Activated T-cell treated with anti-CD3 and anti-CD28 coated beads, Interleukin-2, amount 50 U/mL, for 72 hours (primary cell): ENCODE measurements around the gene UBE4B. TPM values are rescaled to one million over a fixed set of nuclear protein-coding genes. Genes with fewer than 3 reads are reported as not detected.
"Not testable (repeated sequence)": the region's sequence is repeated elsewhere in the genome, so short reads cannot be mapped to it uniquely, and the experiment has no call there.

Source experiments
- ATAC-seq, 2 donors: fragments of 150-1000 bp; cut with Tn5 transposase; replicated peaks in 1 of 2; 2 replicates each; pipeline ENCODE4 v1.10.0; 2021; ENCODE audit warnings: moderate library complexity in 2 of 2, mild to moderate bottlenecking in 1 of 2
- DNase-seq, 2 donors: peaks; one replicate each; pipeline ENCODE4 v3.0.0; 2021 to 2022; ENCODE audit warnings: mixed read lengths in 1 of 2
- H3K27ac Mint-ChIP-seq: one replicate; pipeline ENCODE4 v1.8.0; 2022; ENCODE audit warnings: mild to moderate bottlenecking, moderate library complexity, mixed read lengths
- H3K27me3 Mint-ChIP-seq: one replicate; pipeline ENCODE4 v1.8.0; 2022; ENCODE audit warnings: low read depth, mixed read lengths
- H3K36me3 Mint-ChIP-seq, 2 donors: one replicate each; pipeline ENCODE4 v1.8.0; 2022; ENCODE audit warnings: mixed read lengths in 2 of 2, mild to moderate bottlenecking in 1 of 2; ENCODE audit not compliant: insufficient read depth in 2 of 2
- H3K4me1 Mint-ChIP-seq: one replicate; pipeline ENCODE4 v1.8.0; 2022; ENCODE audit warnings: low read depth, mixed read lengths
- H3K4me3 Mint-ChIP-seq, 2 donors: one replicate each; pipeline ENCODE4 v1.8.0; 2022; ENCODE audit warnings: mild to moderate bottlenecking in 2 of 2, mixed read lengths in 2 of 2, moderate library complexity in 2 of 2
- H3K9me3 Mint-ChIP-seq, 2 donors: one replicate each; pipeline ENCODE4 v1.8.0; 2022; ENCODE audit warnings: mixed read lengths in 2 of 2
- total RNA-seq, 2 donors: library from RNA; stranded (reverse); gene quantifications; one replicate each; pipeline ENCODE4 v1.2.3, GENCODE V29; 2022

The UBE4B gene
- total RNA-seq, 2 donors from 2014 or later: 24.7 to 25.6 TPM

DNA sequence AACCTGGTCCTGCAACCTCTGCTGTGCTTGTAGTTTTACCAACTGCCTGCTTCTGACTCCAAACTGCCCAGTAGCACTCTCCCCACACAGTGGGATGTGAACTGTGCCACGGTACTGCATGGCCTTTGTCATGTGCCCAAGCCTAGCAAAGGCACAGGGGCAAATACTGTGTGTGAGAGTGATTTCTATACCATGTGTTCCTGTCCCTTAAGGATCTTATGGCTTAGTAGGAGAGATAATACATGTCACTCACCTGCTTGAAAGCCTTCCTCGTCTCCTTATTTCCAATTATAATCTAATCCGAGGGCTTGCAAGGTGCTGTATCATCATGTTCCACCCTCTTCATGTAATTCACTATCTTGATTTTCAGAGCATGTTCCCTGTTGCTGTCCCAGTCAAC lies 51.3 kb downstream of the UBE4B start:
- Mint-ChIP-seq H3K4me3 (no peak overlapping the region), H3K27me3 (no peaks in the 10 kb centered on the region), H3K27ac (no peak overlapping the region), H3K36me3 (peaks cover 2 to 3% of the 10 kb centered on the region in 2 donors), H3K9me3 (no peaks in the 10 kb centered on the region), H3K4me1 (no peaks in the 10 kb centered on the region)
- no peak for DNase-seq
- ATAC-seq: no peak

DNA sequence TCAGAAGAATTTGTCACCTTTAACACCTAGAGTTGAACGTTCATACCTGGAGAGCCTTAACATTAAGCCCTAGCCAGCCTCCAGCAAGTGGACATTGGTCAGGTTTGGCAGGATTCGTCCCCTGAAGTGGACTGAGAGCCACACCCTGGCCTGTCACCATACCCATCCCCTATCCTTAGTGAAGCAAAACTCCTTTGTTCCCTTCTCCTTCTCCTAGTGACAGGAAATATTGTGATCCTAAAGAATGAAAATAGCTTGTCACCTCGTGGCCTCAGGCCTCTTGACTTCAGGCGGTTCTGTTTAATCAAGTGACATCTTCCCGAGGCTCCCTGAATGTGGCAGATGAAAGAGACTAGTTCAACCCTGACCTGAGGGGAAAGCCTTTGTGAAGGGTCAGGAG lies 52.3 kb downstream of the UBE4B start:
- peaks cover 2 to 3% of the 10 kb centered on the region in 2 donors for H3K36me3 Mint-ChIP-seq
- no peaks in the 10 kb centered on the region for H3K4me1 Mint-ChIP-seq
- H3K9me3 Mint-ChIP-seq: no peaks in the 10 kb centered on the region

DNA sequence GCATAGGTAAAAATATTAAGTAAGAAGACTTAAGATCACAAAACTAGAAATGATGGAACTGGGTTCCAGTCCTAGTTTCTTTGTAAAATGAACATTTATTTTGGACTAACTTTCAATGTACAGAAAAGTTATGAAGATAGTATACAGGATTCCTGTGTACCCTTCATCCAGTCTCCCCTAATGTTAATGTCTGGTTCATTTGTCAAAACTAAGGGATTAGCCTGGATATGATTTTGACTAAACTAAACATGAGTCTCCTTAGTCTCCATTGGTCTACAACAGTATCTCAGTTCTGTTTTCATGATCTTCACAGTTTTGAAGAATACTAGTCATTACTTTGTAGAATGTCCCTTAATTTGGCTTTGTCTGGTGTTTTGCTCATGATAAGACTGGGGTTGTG lies 54.5 kb downstream of the UBE4B start:
- Mint-ChIP-seq H3K36me3 (no peaks in the 10 kb centered on the region), H3K9me3 (no peaks in the 10 kb centered on the region), H3K27me3 (no peaks in the 10 kb centered on the region), H3K4me1 (no peaks in the 10 kb centered on the region), H3K27ac (no peak overlapping the region), H3K4me3 (no peak overlapping the region)
- DNase-seq (no peak), ATAC-seq (no peak)

More for the DNA sequence above, 52.3 kb downstream of the UBE4B start:
- Mint-ChIP-seq H3K27me3 (no peaks in the 10 kb centered on the region), H3K4me3 (no peak overlapping the region), H3K27ac (no peak overlapping the region)
- no peak for ATAC-seq
- no peak for DNase-seq

DNA sequence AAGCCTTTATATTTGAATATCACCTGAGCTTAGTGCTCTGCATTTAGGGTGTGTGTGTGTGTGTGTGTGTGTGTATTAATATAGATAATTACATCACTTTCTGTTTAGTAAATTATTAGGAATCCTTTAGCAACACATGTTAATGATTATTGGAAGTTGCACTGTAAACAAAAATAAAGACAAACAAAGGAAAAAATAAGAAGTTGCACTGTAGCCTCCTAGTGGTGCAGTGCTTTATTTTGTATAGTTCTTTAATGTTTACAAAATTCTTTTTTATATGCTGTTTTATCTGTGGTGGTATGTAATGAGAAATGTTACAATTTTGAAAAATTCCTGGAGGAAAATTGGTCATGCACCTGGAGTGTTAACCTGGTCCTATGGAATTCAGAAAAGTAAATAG lies 69.2 kb downstream of the UBE4B start:
- Mint-ChIP-seq H3K27ac (no peak overlapping the region), H3K9me3 (no peaks in the 10 kb centered on the region), H3K4me3 (no peak overlapping the region), H3K36me3 (peaks cover 4 to 13% of the 10 kb centered on the region in 2 donors), H3K27me3 (no peaks in the 10 kb centered on the region), H3K4me1 (no peaks in the 10 kb centered on the region)
- DNase-seq (no peak), ATAC-seq (no peak)

GRCh38 chr1:10103193-10103592 lies 70.4 kb downstream of the UBE4B start:
- Mint-ChIP-seq H3K9me3 (no peaks in the 10 kb centered on the region), H3K36me3 (peaks cover 6 to 10% of the 10 kb centered on the region in 2 donors), H3K27ac (no peak overlapping the region), H3K4me3 (no peak overlapping the region), H3K4me1 (no peaks in the 10 kb centered on the region), H3K27me3 (no peaks in the 10 kb centered on the region)
- DNase-seq: no peak
- ATAC-seq: no peak

DNA sequence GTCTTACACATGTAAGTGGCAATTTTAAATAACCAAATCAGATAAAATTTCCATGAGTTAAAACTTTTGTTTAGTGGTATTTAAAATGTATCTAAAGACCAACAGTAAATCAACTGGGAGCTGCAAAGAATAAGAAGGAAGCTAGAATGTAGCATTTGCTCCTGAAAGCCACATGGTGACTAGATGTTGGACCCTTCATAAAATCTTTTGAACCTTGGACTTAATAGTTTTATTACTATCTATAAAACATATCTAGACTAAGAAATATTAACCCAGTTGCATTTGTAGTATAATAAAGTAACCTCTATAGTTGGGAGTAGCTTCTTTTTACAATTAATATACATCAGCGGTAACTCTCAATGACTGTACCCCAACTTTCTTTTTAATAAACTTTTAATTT lies 72.1 kb downstream of the UBE4B start:
- Mint-ChIP-seq H3K4me3 (no peak overlapping the region), H3K27me3 (no peaks in the 10 kb centered on the region), H3K4me1 (no peaks in the 10 kb centered on the region), H3K36me3 (peaks cover 3 to 7% of the 10 kb centered on the region in 2 donors), H3K27ac (no peak overlapping the region), H3K9me3 (no peaks in the 10 kb centered on the region)
- no peak for ATAC-seq
- DNase-seq: no peak

GRCh38 chr1:10105484-10105883 lies 72.7 kb downstream of the UBE4B start:
- H3K27ac Mint-ChIP-seq: no peak overlapping the region

GRCh38 chr1:10106241-10106640 lies 73.5 kb downstream of the UBE4B start:
- DNase-seq (no peak), ATAC-seq (no peak)
- Mint-ChIP-seq H3K4me3 (no peak overlapping the region), H3K4me1 (no peaks in the 10 kb centered on the region), H3K27ac (no peak overlapping the region), H3K27me3 (no peaks in the 10 kb centered on the region), H3K36me3 (peaks cover 3 to 10% of the 10 kb centered on the region in 2 donors), H3K9me3 (no peaks in the 10 kb centered on the region)

More at GRCh38 chr1:10105484-10105883, 72.7 kb downstream of the UBE4B start:
- no peak overlapping the region for H3K4me3 Mint-ChIP-seq
- H3K27me3 Mint-ChIP-seq: no peaks in the 10 kb centered on the region
- no peaks in the 10 kb centered on the region for H3K4me1 Mint-ChIP-seq
- H3K36me3 Mint-ChIP-seq: peaks cover 3 to 7% of the 10 kb centered on the region in 2 donors
- no peaks in the 10 kb centered on the region for H3K9me3 Mint-ChIP-seq
- ATAC-seq: no peak
- no peak for DNase-seq

GRCh38 chr1:10106756-10107475 lies 74.2 kb downstream of the UBE4B start:
- no peaks in the 10 kb centered on the region for H3K9me3 Mint-ChIP-seq
- H3K36me3 Mint-ChIP-seq: peaks cover 3 to 11% of the 10 kb centered on the region in 2 donors
- DNase-seq: no peak
- H3K27ac Mint-ChIP-seq: peak overlapping the region; percentile 54
- no peaks in the 10 kb centered on the region for H3K4me1 Mint-ChIP-seq
- H3K4me3 Mint-ChIP-seq: no peak overlapping the region
- H3K27me3 Mint-ChIP-seq: no peaks in the 10 kb centered on the region
- no peak for ATAC-seq

- ATAC-seq, H3K4me3 Mint-ChIP-seq, H3K9me3 Mint-ChIP-seq, DNase-seq, H3K27ac Mint-ChIP-seq, H3K27me3 Mint-ChIP-seq, H3K4me1 Mint-ChIP-seq: not testable (repeated sequence)
- H3K36me3 Mint-ChIP-seq: peaks cover 3 to 11% of the 10 kb centered on the region in 2 donors
These were observed 74.7 kb downstream of the UBE4B start for GRCh38 chr1:10107476-10107847.

- Mint-ChIP-seq H3K27me3 (no peaks in the 10 kb centered on the region), H3K27ac (no peak overlapping the region), H3K4me3 (no peak overlapping the region), H3K9me3 (no peaks in the 10 kb centered on the region), H3K4me1 (no peaks in the 10 kb centered on the region), H3K36me3 (peaks cover 2 to 14% of the 10 kb centered on the region in 2 donors)
- ATAC-seq (no peak), DNase-seq (no peak)
These were observed 75.4 kb downstream of the UBE4B start for GRCh38 chr1:10108134-10108663.

DNA sequence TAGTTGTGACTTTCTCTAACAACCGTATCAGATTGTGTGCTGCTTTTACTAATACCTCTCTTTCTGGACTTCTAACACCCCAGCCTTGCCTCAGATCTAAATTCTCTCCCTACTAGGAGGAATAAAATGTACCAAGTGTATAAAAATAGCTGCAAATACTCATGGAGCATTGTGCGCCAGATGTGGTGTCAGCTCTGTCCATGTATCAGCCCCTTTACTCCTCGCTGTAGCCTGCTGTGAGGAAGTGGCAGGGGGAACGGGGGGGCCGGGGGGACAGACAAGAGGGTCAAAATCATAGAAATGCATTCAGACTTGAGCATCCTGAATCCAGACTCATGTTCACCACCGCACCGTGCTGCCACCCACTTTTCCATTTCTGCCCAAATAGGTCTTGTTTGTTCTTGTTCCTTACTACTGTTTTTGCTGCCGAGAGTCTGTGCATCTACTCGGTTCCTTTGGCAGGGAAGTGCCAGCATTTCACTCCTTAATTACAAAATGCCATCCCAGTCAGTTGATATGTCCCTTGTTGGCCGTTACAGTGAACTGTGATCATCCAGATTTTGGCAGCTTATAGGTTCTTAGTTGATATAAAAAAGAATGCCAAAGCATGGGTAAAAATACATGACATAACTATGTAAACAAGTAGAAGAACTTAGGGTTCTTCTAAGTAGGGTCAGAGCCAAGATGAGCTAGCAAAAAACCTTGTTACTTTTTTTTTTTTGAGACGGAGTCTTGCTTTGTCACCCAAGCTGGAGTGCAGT lies 76.4 kb downstream of the UBE4B start:
- DNase-seq: no peak
- Mint-ChIP-seq H3K4me3 (no peak overlapping the region), H3K27me3 (no peaks in the 10 kb centered on the region), H3K4me1 (no peaks in the 10 kb centered on the region), H3K9me3 (no peaks in the 10 kb centered on the region), H3K27ac (no peak overlapping the region), H3K36me3 (peaks cover 2 to 14% of the 10 kb centered on the region in 2 donors)
- no peak for ATAC-seq

- H3K27ac Mint-ChIP-seq: no peak overlapping the region
- peaks cover 0 to 6% of the 10 kb centered on the region in 2 donors for H3K36me3 Mint-ChIP-seq
These were observed 80.7 kb downstream of the UBE4B start for GRCh38 chr1:10113501-10113900.

More at GRCh38 chr1:10113501-10113900, 80.7 kb downstream of the UBE4B start:
- Mint-ChIP-seq H3K9me3 (no peaks in the 10 kb centered on the region), H3K27me3 (no peaks in the 10 kb centered on the region), H3K4me3 (no peak overlapping the region), H3K4me1 (no peaks in the 10 kb centered on the region)
- DNase-seq (no peak), ATAC-seq (no peak)
